ENCODE measurements around the gene ZCCHC13.

DNA sequence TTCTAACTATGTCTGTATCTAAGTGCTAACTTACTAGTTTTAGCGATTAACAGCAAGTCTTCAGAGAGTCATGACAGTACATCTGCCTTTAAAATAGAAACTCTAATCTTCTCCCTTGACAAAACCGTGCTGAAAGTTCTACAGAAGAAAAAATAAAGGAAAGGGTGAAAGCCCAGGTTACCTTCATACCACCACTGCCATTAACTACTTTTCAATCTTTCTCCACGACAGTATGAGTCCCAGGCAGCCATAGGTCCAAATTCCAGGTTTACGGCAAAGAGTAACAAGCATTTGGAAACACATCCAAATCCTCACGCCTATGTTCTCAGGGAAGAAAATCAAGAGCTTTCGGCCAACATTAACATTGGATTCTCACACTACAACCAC, 12.4 kb upstream of the ZCCHC13 start:
- TF ChIP-seq, protein P1, sequence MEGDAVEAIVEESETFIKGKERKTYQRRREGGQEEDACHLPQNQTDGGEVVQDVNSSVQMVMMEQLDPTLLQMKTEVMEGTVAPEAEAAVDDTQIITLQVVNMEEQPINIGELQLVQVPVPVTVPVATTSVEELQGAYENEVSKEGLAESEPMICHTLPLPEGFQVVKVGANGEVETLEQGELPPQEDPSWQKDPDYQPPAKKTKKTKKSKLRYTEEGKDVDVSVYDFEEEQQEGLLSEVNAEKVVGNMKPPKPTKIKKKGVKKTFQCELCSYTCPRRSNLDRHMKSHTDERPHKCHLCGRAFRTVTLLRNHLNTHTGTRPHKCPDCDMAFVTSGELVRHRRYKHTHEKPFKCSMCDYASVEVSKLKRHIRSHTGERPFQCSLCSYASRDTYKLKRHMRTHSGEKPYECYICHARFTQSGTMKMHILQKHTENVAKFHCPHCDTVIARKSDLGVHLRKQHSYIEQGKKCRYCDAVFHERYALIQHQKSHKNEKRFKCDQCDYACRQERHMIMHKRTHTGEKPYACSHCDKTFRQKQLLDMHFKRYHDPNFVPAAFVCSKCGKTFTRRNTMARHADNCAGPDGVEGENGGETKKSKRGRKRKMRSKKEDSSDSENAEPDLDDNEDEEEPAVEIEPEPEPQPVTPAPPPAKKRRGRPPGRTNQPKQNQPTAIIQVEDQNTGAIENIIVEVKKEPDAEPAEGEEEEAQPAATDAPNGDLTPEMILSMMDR (IDR thresholded peaks at IDR 0.05 in 8 of 11, conservative IDR thresholded peaks at IDR 0.05 in 3 of 11), result no peak
- peak in 1 of 3 donors; percentile 29 for TF ChIP-seq POLR2A (IDR thresholded peaks at IDR 0.05)
- TF ChIP-seq POLR2AphosphoS5 (IDR thresholded peaks at IDR 0.05), result no peak
